KOPT-K1 (cell line): ENCODE results near the gene FAM193A.
"Not testable (repeated sequence)": the region's sequence is repeated elsewhere in the genome, so short reads cannot be mapped to it uniquely, and the experiment has no call there.

Source experiments
- H3K27ac ChIP-seq: fragments of 200-600 bp; sonication (generic); 2 replicates; pipeline ENCODE4 v1.5.1; 2016; ENCODE audit warnings: antibody characterized with exemption, mild to moderate bottlenecking, low read depth, low read length; ENCODE audit not compliant: poor library complexity, severe bottlenecking
- H3K36me3 ChIP-seq: fragments of 200-600 bp; sonication (generic); 2 replicates; pipeline ENCODE4 v1.5.1; 2017; ENCODE audit warnings: antibody characterized with exemption, mild to moderate bottlenecking, low read length, moderate library complexity; ENCODE audit not compliant: insufficient read depth
- H3K9me3 ChIP-seq: fragments of 200-600 bp; sonication (generic); 2 replicates; pipeline ENCODE4 v1.5.1; 2017; ENCODE audit warnings: antibody characterized with exemption, low read length, mild to moderate bottlenecking; ENCODE audit not compliant: insufficient read depth, poor library complexity, severe bottlenecking

FAM193A gene

GRCh38 chr4:2713337-2713736 is 176.9 kb downstream of the FAM193A start:
- H3K36me3 ChIP-seq: peaks cover 62% of the 10 kb centered on the region
- H3K9me3 ChIP-seq: no peaks in the 10 kb centered on the region
- H3K27ac ChIP-seq: no peak overlapping the region

DNA sequence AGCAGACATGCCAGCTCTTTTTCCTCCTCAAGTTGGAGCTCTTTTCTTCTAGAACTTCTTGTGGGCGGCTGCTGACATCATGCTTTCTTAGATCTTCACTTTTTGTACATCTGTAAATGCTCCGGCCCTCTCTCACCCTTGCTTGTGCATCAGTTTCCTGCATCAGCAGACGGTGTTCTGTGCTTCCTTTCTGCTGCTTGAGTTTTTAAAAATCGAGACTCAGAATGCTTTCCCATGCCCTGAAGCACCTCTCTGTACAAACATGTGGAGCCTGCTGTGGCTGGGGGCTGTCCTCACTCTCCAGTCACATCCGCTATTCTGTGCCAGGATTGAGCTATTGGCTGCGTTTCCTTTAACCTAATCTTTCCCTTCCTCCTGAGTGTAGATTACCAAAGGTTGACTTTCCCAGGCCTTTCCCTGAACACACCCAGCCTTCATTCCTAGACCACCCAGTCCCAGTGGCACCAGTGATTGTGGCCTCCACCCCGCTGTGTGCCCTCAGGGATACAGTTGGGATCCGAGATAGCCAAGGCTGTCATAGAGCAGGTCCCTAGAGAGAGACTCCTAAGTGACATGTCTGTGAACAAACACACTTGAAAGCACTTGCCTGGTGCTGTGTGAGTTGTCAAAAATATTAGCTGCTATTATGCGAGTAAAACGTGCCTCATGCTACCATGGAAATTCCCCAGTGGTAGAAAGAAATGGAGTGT is 177.8 kb downstream of the FAM193A start:
- peak overlapping the region; percentile 47 for H3K27ac ChIP-seq
- H3K9me3 ChIP-seq: no peaks in the 10 kb centered on the region
- H3K36me3 ChIP-seq: peaks cover 68% of the 10 kb centered on the region

- no peaks in the 10 kb centered on the region for H3K9me3 ChIP-seq
- H3K36me3 ChIP-seq: peaks cover 68% of the 10 kb centered on the region
- no peak overlapping the region for H3K27ac ChIP-seq
Measured at GRCh38 chr4:2714918-2715317, 178.5 kb downstream of the FAM193A start.

DNA sequence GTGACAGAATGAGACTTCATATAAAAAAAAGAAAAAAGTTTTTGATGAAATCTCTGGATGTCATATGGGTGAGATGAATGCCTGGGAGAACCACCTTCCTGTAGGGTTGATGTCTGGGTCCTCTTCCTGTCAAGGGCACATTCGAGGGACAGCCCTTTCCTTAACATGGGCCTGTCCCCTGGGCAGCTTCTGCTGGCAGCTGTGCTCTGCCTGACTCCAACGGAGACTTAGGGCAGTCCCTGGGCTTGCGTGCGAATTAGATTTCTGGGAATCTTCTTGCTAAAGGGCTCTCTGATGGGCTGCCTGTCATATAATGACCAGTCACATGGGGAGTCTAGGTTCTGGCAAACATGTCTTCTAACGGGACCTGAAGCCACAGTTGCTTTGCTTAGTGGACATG is 179.0 kb downstream of the FAM193A start:
- no peak overlapping the region for H3K27ac ChIP-seq
- H3K36me3 ChIP-seq: peaks cover 73% of the 10 kb centered on the region

DNA sequence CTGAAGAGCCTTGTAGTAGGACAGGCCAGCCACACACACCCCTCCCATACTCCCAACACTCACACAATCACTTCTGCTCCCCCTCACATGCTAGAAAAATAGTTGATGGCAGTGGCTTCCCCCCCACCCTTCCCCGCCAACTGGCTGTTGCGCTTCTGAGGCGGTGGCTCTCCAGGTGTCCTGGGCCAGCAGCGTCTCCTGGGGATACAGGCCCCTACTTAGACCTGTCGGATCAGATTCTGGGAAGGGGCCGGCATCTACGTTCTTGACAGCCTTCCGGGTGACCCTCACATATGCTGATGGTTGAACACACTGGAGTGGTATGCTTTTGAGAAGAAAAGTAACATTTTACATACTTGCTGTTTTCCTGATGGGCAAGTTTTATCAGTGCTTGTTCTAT is 179.8 kb downstream of the FAM193A start:
- Histone ChIP-seq H3K9me3 (no peaks in the 10 kb centered on the region), H3K36me3 (peaks cover 80% of the 10 kb centered on the region), H3K27ac (no peak overlapping the region)

More for the DNA sequence above, 179.0 kb downstream of the FAM193A start:
- no peaks in the 10 kb centered on the region for H3K9me3 ChIP-seq

DNA sequence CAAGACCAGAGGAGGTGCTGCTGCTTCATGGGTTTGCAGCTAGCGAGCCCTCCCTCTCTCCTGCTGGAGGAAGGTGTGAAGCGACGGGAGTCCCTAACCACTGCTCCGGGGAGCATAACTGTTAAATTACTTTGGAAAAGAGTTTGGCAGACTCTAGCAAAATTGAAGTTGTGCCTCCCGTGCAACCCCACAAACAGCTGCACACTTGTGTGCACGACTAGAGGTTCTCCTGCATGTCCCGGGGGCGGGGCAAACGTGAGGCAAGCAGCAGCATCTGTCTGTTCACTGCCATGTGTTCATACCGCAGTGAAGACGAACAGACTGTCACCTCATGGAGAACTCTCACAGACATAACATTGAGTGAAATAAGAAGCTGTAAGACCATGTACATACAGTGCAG is 185.1 kb downstream of the FAM193A start:
- H3K36me3 ChIP-seq: peaks cover 79% of the 10 kb centered on the region

DNA sequence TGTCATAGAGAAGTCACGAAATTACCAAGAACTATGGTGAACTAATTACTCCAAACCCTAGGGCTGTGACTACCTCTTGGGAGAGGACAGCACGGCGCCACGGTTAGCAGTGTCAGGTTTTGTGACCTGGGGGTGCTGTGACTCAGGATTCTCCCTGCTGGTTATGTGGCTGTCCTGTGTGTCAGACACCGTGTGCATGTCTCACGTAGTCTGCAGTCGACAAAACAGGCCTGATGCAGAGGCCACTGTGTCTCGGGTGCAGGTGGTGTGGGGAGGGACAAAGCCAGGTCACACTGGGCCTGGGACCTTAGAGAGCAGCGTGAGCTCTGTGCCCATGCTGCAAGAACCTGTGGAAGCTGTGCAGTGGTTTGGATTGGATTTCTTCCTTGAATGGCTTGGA is 185.6 kb downstream of the FAM193A start:
- Histone ChIP-seq H3K27ac (no peak overlapping the region), H3K36me3 (peaks cover 76% of the 10 kb centered on the region), H3K9me3 (no peaks in the 10 kb centered on the region)

More for the DNA sequence above, 185.1 kb downstream of the FAM193A start:
- H3K27ac ChIP-seq: no peak overlapping the region
- no peaks in the 10 kb centered on the region for H3K9me3 ChIP-seq

GRCh38 chr4:2723751-2724150 is 187.3 kb downstream of the FAM193A start:
- Histone ChIP-seq H3K27ac (no peak overlapping the region), H3K36me3 (peaks cover 68% of the 10 kb centered on the region), H3K9me3 (no peaks in the 10 kb centered on the region)

DNA sequence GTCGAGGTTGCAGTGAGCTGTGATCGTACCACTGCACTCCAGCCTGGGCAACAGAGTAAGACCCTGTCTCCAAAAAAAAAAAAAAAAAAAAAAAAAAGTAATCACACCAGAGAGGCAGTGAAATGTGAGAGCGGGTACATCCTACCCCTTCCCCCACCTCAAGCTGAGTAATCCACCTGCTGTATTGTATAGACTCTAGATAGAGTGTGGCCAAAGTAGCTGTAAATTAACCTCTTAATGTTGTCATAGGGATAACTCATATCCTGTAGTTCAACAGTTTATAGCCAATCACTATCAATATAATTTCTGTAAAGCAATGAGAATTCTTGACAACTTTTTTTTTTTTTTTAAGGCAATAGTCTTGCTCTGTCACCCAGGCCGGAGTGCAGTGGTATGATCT is 188.9 kb downstream of the FAM193A start:
- Histone ChIP-seq H3K9me3 (no peaks in the 10 kb centered on the region), H3K27ac (no peak overlapping the region), H3K36me3 (peaks cover 68% of the 10 kb centered on the region)

- H3K9me3 ChIP-seq, H3K27ac ChIP-seq: not testable (repeated sequence)
- peaks cover 68% of the 10 kb centered on the region for H3K36me3 ChIP-seq
Measured at GRCh38 chr4:2726881-2727280, 190.4 kb downstream of the FAM193A start.

- no peaks in the 10 kb centered on the region for H3K9me3 ChIP-seq
- peaks cover 74% of the 10 kb centered on the region for H3K36me3 ChIP-seq
- H3K27ac ChIP-seq: no peak overlapping the region
Measured at GRCh38 chr4:2728221-2728620, 191.8 kb downstream of the FAM193A start.

DNA sequence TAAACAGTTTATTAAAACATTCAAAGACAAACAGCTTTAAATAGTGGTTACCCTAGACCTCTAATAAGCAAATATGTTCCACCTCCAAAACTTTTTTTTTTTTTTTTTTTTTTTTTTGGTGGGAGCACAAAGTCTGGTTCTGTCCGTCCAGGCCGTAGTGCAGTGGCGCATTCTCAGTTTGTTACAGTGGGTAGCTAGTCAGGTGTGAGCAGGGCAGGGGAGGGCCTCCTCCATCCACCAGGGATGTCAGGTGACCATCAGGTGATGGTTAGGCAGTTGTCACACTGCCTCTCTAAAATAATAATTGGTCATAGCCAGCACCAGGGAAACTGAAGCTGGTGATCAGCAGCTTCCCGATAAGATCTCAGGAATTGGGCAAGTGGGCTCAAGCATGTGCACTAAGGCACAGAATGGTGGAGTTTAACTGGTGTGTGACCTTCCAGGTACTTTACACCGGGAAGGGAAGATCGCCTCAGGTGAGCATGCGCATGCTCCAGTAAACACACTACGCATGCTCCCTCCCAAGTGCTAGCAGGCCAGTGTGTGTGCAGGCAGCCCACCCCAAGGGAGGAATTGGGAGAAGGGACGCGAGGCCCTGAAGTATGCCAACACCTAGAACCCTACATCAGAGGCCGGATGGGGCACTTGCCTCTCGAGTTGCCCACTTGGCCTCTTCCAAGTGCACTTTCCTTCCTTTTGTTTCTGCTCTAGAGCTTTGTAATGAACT is 192.5 kb downstream of the FAM193A start:
- Histone ChIP-seq H3K36me3 (peaks cover 82% of the 10 kb centered on the region), H3K9me3 (no peaks in the 10 kb centered on the region), H3K27ac (no peak overlapping the region)

GRCh38 chr4:2729533-2729875 is 193.1 kb downstream of the FAM193A start:
- Histone ChIP-seq H3K36me3 (peaks cover 83% of the 10 kb centered on the region), H3K9me3 (no peaks in the 10 kb centered on the region), H3K27ac (no peak overlapping the region)

DNA sequence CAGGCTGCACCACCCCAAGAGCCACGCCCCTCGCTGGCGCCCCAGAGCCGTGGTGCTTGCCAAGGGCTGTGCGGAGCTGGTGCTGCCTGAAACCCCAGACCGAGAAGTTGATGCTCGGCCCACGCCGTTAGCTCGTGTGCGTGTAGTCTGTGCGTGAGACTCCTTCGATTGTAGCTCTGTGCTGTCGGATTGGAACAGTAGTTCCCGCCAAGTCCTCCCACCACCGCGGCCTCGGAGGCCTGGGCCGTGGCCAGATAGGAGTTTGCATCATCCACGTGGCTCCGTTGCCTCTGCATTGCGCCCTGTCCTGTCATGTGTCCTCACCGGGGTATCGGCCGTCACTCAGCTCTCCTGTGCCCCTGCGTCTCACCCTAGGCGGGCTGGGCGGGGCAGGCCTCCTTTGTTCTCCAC is 195.5 kb downstream of the FAM193A start:
- Histone ChIP-seq H3K36me3 (peaks cover 67% of the 10 kb centered on the region), H3K27ac (no peak overlapping the region), H3K9me3 (no peaks in the 10 kb centered on the region)

GRCh38 chr4:2732526-2732925 is 196.1 kb downstream of the FAM193A start:
- peaks cover 65% of the 10 kb centered on the region for H3K36me3 ChIP-seq
- no peak overlapping the region for H3K27ac ChIP-seq
- H3K9me3 ChIP-seq: no peaks in the 10 kb centered on the region
